GM10266 (cell line): Measurements from ENCODE around the gene EPHA5.

Experiments
- DNase-seq: peaks from one replicate; pipeline ENCODE4 v3.0.0; 2012; ENCODE audit errors: extremely low spot score
- CTCF ChIP-seq: IDR thresholded peaks from 2 replicates; pipeline ENCODE4 v1.5.1; 2012; ENCODE audit warnings: mild to moderate bottlenecking, low read depth; ENCODE audit not compliant: control insufficient read depth, insufficient read depth; ENCODE audit errors: missing control alignments

Gene EPHA5

GRCh38 chr4:65670331-65671031 is at the start of gene EPHA5:
Gene EPHA5, minus strand, starts transcription at chr4:65670489. Its CDS starts 747 bp downstream, at chr4:65669742.
- DNase-seq, result peak; percentile 15
- no peak for TF ChIP-seq CTCF

GRCh38 chr4:65719635-65720034 is 49.3 kb upstream of the EPHA5 start:
- DNase-seq, result no peak
- TF ChIP-seq CTCF, result no peak

- no peak for TF ChIP-seq CTCF
- no peak for DNase-seq
Observed at GRCh38 chr4:65698631-65699030, 28.3 kb upstream of the EPHA5 start.

GRCh38 chr4:65696436-65696835 is 26.1 kb upstream of the EPHA5 start:
- no peak for DNase-seq
- no peak for TF ChIP-seq CTCF

- DNase-seq, result no peak
- no peak for TF ChIP-seq CTCF
Observed at GRCh38 chr4:65671372-65671771, 1.1 kb upstream of the EPHA5 start.

GRCh38 chr4:65670020-65670330 is 314 bp downstream of the EPHA5 start:
- TF ChIP-seq CTCF, result no peak
- DNase-seq, result no peak

GRCh38 chr4:65669111-65670019 is 924 bp downstream of the EPHA5 start:
- no peak for TF ChIP-seq CTCF
- DNase-seq, result peak; percentile 7
